Liver (tissue), 9 donors: ENCODE results near the gene MTHFD1. TPM values are rescaled to one million over a fixed set of nuclear protein-coding genes. Genes with fewer than 3 reads are reported as not detected.

ENCODE experiments used
- DNase-seq: peaks from one replicate; pipeline ENCODE4 v3.0.0-alpha.2; 2017; ENCODE audit warnings: low spot score
- H3K27ac ChIP-seq, 2 donors: one replicate each; pipeline ENCODE4 v1.7.0; 2013; ENCODE audit warnings: inconsistent platforms in 2 of 2, low read length in 2 of 2, control low read depth in 1 of 2, low read depth in 1 of 2, mild to moderate bottlenecking in 1 of 2
- H3K27me3 ChIP-seq, 4 donors: one replicate each; pipeline versions ENCODE4 v1.6.1 to v1.7.0; 2013; ENCODE audit warnings: low read length in 3 of 4, inconsistent platforms in 1 of 4, mild to moderate bottlenecking in 1 of 4, moderate library complexity in 1 of 4; ENCODE audit not compliant: control insufficient read depth in 4 of 4, insufficient read depth in 4 of 4
- H3K36me3 ChIP-seq, 4 donors: one replicate each; pipeline versions ENCODE4 v1.6.1 to v1.7.0; 2013; ENCODE audit warnings: low read length in 3 of 4, mild to moderate bottlenecking in 3 of 4, low read depth in 1 of 4, moderate library complexity in 1 of 4; ENCODE audit not compliant: control insufficient read depth in 4 of 4, insufficient read depth in 3 of 4
- H3K4me1 ChIP-seq, 4 donors: one replicate each; pipeline versions ENCODE4 v1.6.1 to v1.7.0; 2013; ENCODE audit warnings: low read length in 3 of 4, mild to moderate bottlenecking in 3 of 4, moderate library complexity in 1 of 4; ENCODE audit not compliant: control insufficient read depth in 4 of 4, insufficient read depth in 4 of 4
- H3K4me3 ChIP-seq, 3 donors: one replicate each; pipeline versions ENCODE4 v1.6.1 to v1.7.0; 2013; ENCODE audit warnings: low read length in 3 of 3, control low read depth in 1 of 3, low read depth in 1 of 3, mild to moderate bottlenecking in 1 of 3
- H3K9ac ChIP-seq, 2 donors: one replicate each; pipeline ENCODE4 v1.7.0; 2013; ENCODE audit warnings: low read length in 2 of 2, mild to moderate bottlenecking in 2 of 2, moderate library complexity in 2 of 2, control low read depth in 1 of 2, low read depth in 1 of 2
- H3K9me3 ChIP-seq, 4 donors: one replicate each; pipeline versions ENCODE4 v1.6.1 to v1.7.0; 2013; ENCODE audit warnings: low read length in 3 of 4; ENCODE audit not compliant: control insufficient read depth in 4 of 4
- ATF3 ChIP-seq: IDR thresholded peaks from 2 replicates; pipeline ENCODE4 v1.6.1; 2016; ENCODE audit warnings: antibody characterized with exemption
- EGR1 ChIP-seq, 2 donors: IDR thresholded peaks; 2 replicates each; pipeline ENCODE4 v1.6.1; 2016 to 2018; ENCODE audit warnings: antibody characterized with exemption in 2 of 2, low read depth in 2 of 2
- FOXA1 ChIP-seq: IDR thresholded peaks from 2 replicates; pipeline ENCODE4 v1.6.1; 2016; ENCODE audit warnings: antibody characterized with exemption
- FOXA2 ChIP-seq: IDR thresholded peaks from 2 replicates; pipeline ENCODE4 v1.6.1; 2016; ENCODE audit warnings: antibody characterized with exemption
- GABPA ChIP-seq, 2 donors: IDR thresholded peaks in 1 of 2; conservative IDR thresholded peaks in 1 of 2; 2 replicates each; pipeline ENCODE4 v1.6.1; 2016; ENCODE audit warnings: antibody characterized with exemption in 2 of 2, mild to moderate bottlenecking in 1 of 2, moderate library complexity in 1 of 2
- HNF4A ChIP-seq, 2 donors: conservative IDR thresholded peaks; 2 replicates each; pipeline ENCODE4 v1.6.1; 2016; ENCODE audit warnings: antibody characterized with exemption in 2 of 2, mild to moderate bottlenecking in 2 of 2
- HNF4G ChIP-seq: IDR thresholded peaks from 2 replicates; pipeline ENCODE4 v1.6.1; 2016; ENCODE audit warnings: antibody characterized with exemption
- JUND ChIP-seq, 2 donors: IDR thresholded peaks; 2 replicates each; pipeline ENCODE4 v1.6.1; 2016; ENCODE audit warnings: antibody characterized with exemption in 2 of 2
- NR2F2 ChIP-seq: IDR thresholded peaks from 2 replicates; pipeline ENCODE4 v1.6.1; 2016; ENCODE audit warnings: antibody characterized with exemption
- RAD21 ChIP-seq, 2 donors: IDR thresholded peaks; 2 replicates each; pipeline ENCODE4 v1.6.1; 2016; ENCODE audit warnings: antibody characterized with exemption in 2 of 2, mild to moderate bottlenecking in 2 of 2
- REST ChIP-seq: IDR thresholded peaks from 2 replicates; pipeline ENCODE4 v1.6.1; 2016; ENCODE audit warnings: antibody characterized with exemption, mild to moderate bottlenecking
- RXRA ChIP-seq, 2 donors: IDR thresholded peaks; 2 replicates each; pipeline ENCODE4 v1.6.1; 2017 to 2018; ENCODE audit warnings: antibody characterized with exemption in 2 of 2, mild to moderate bottlenecking in 1 of 2
- SP1 ChIP-seq: IDR thresholded peaks from 2 replicates; pipeline ENCODE4 v1.6.1; 2018; ENCODE audit warnings: antibody characterized with exemption, mild to moderate bottlenecking
- TAF1 ChIP-seq: conservative IDR thresholded peaks from 2 replicates; pipeline ENCODE4 v1.6.1; 2016; ENCODE audit warnings: antibody characterized with exemption, mild to moderate bottlenecking
- YY1 ChIP-seq: IDR thresholded peaks from 2 replicates; pipeline ENCODE4 v1.6.1; 2016; ENCODE audit warnings: antibody characterized with exemption, mild to moderate bottlenecking
- ZBTB33 ChIP-seq: IDR thresholded peaks from 2 replicates; pipeline ENCODE4 v1.6.1; 2016; ENCODE audit warnings: antibody characterized with exemption
- WGBS: extraction: QIAGEN DNeasy Blood & Tissue Kit; methylation state at CpG from one replicate; pipeline ENCODE4 v1.1.7; 2013; 5-methylcytosine and 5-hydroxymethylcytosine counted together
- polyA plus RNA-seq, 2 donors: library from polyadenylated mRNA; stranded (reverse) in 1 of 2; unstranded in 1 of 2; fragments of 200-250 nt in 1 of 2; fragments of >200 nt in 1 of 2; fragmentation: Nextera tagmentation in 1 of 2; extraction: Ambion mirVana in 1 of 2; gene quantifications; one replicate each; pipeline versions ENCODE4 v1.2.1 to v1.2.3, GENCODE V29; 2013 to 2015
- total RNA-seq, 2 donors: library from RNA; depleted of rRNA; stranded (reverse); fragments of >200 nt; gene quantifications; one replicate each; pipeline ENCODE4 v1.2.3, GENCODE V29; 2014
- TF ChIP-seq, protein P1 (sequence below): IDR thresholded peaks from 2 replicates; pipeline ENCODE4 v1.6.1; 2016; ENCODE audit warnings: antibody characterized with exemption
- TF ChIP-seq, protein P2 (sequence below): fragments of 150-350 bp; IDR thresholded peaks from 2 replicates; pipeline ENCODE4 v1.5.1; 2017; ENCODE audit warnings: improper control_type of control experiment, low read depth, low read length; ENCODE audit not compliant: missing input control
- donor health status: healthy.
- donor health status: healthy.
- donor health status: healthy.
- donor health status: healthy.
- donor health status: healthy.

The MTHFD1 gene
- total and polyA plus RNA-seq, 4 donors, result 43.8 to 203 (median 122) TPM

DNA sequence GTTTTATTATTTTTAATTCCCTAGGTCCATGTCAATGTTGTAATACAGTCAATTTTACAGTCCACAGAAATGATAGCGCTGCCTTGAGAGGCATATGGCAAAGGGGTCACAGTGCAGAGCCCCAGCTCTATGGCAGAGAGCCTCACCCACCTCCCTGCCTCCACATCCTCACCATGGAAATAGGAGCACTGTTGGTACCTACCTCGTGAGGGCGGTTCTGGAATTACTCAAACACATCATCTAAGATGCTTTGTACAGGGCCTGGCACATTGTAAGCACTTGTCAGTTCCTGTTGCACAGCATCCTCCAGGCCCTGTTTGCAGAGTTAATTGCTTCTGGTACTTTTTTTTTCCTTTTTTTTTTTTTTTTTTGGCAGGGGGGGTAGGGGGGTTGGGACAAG lies 73.1 kb downstream of the MTHFD1 start:
- 88% methylated on average over 3 of the region's 3 CpGs for WGBS
- Histone ChIP-seq H3K27ac (no peak overlapping the region), H3K9me3 (no peaks in the 10 kb centered on the region), H3K27me3 (no peaks in the 10 kb centered on the region), H3K36me3 (peaks cover 4 to 45% (median 36%) of the 10 kb centered on the region in 4 donors), H3K9ac (no peak overlapping the region), H3K4me1 (peaks cover 3 to 14% (median 9%) of the 10 kb centered on the region in 4 donors), H3K4me3 (no peak overlapping the region)
- DNase-seq, result no peak
- TF ChIP-seq, protein P1, sequence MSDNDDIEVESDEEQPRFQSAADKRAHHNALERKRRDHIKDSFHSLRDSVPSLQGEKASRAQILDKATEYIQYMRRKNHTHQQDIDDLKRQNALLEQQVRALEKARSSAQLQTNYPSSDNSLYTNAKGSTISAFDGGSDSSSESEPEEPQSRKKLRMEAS, result no peak
- no peak for TF ChIP-seq HNF4A (conservative IDR thresholded peaks at IDR 0.05)

- WGBS, result 94% methylated on average over 2 of the region's 2 CpGs
- Histone ChIP-seq H3K27me3 (no peaks in the 10 kb centered on the region), H3K9me3 (no peaks in the 10 kb centered on the region), H3K36me3 (peaks cover 4 to 31% (median 26%) of the 10 kb centered on the region in 4 donors), H3K4me3 (no peak overlapping the region), H3K9ac (no peak overlapping the region), H3K27ac (no peak overlapping the region), H3K4me1 (peaks cover 3 to 21% (median 11%) of the 10 kb centered on the region in 4 donors)
- TF ChIP-seq GABPA (IDR thresholded peaks at IDR 0.05 in 1 of 2, conservative IDR thresholded peaks at IDR 0.05 in 1 of 2), result no peak
- no peak for TF ChIP-seq SP1
- no peak for TF ChIP-seq NR2F2
- TF ChIP-seq TAF1, result no peak
- no peak for TF ChIP-seq FOXA2
- no peak for TF ChIP-seq HNF4G
- no peak for TF ChIP-seq JUND (IDR thresholded peaks at IDR 0.05)
- TF ChIP-seq YY1, result no peak
- TF ChIP-seq ZBTB33, result no peak
- TF ChIP-seq HNF4A (conservative IDR thresholded peaks at IDR 0.05), result no peak
- no peak for DNase-seq
Observed at GRCh38 chr14:64463195-64463594, 75.0 kb downstream of the MTHFD1 start.

DNA sequence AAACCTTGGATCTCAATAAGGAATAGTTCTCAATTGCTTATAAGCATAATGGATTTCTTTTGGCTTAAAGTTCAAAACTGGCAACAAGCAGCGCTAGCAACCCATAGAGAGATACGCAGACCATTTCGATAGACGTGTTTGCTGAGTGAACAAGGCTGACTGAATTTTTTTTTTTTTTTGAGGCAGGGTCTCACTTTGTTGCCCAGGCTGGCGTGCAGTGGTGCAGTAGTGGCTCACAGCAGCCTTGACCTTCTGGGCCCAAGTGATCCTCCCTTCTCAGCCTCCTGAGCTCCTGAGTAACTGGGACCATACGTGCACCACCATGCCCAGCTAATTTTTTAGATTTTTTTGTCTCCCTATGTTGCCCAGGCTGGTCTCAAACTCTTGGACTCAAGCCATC lies 75.7 kb downstream of the MTHFD1 start:
- Histone ChIP-seq H3K36me3 (peaks cover 4 to 26% (median 20%) of the 10 kb centered on the region in 4 donors), H3K4me3 (no peak overlapping the region), H3K9me3 (no peaks in the 10 kb centered on the region), H3K4me1 (peaks cover 3 to 21% (median 11%) of the 10 kb centered on the region in 4 donors), H3K9ac (no peak overlapping the region), H3K27me3 (no peaks in the 10 kb centered on the region), H3K27ac (no peak overlapping the region)
- DNase-seq, result no peak
- 90% methylated on average over 6 of the region's 6 CpGs for WGBS
- TF ChIP-seq REST (no peak), FOXA1 (no peak), SP1 (no peak), TAF1 (no peak), ZBTB33 (no peak), EGR1 (IDR thresholded peaks at IDR 0.05; ENCODE audit: low read depth in 2 of 2) (no peak), YY1 (no peak), FOXA2 (no peak), GABPA (IDR thresholded peaks at IDR 0.05 in 1 of 2, conservative IDR thresholded peaks at IDR 0.05 in 1 of 2) (no peak), ATF3 (no peak), RXRA (IDR thresholded peaks at IDR 0.05) (no peak), NR2F2 (no peak), JUND (IDR thresholded peaks at IDR 0.05) (no peak), RAD21 (IDR thresholded peaks at IDR 0.05) (no peak), HNF4G (no peak)
- TF ChIP-seq, protein P2, sequence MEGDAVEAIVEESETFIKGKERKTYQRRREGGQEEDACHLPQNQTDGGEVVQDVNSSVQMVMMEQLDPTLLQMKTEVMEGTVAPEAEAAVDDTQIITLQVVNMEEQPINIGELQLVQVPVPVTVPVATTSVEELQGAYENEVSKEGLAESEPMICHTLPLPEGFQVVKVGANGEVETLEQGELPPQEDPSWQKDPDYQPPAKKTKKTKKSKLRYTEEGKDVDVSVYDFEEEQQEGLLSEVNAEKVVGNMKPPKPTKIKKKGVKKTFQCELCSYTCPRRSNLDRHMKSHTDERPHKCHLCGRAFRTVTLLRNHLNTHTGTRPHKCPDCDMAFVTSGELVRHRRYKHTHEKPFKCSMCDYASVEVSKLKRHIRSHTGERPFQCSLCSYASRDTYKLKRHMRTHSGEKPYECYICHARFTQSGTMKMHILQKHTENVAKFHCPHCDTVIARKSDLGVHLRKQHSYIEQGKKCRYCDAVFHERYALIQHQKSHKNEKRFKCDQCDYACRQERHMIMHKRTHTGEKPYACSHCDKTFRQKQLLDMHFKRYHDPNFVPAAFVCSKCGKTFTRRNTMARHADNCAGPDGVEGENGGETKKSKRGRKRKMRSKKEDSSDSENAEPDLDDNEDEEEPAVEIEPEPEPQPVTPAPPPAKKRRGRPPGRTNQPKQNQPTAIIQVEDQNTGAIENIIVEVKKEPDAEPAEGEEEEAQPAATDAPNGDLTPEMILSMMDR, result no peak
- TF ChIP-seq, protein P1, result no peak
